Measurements from ENCODE around the gene MTFR1L. TPM values are rescaled to one million over a fixed set of nuclear protein-coding genes. Genes with fewer than 3 reads are reported as not detected.
A peak's percentile ranks its signal among the peaks of the same experiment; 100 is the strongest.

Gene MTFR1L
- total and polyA plus RNA-seq, 9 of the 15 experiments (the other 6 are each of a cell fraction or from before 2014, with no cell fraction given) = 41.4 to 98.5 (median 53.7) TPM

GRCh38 chr1:25784575-25785051 lies 35.1 kb upstream of the MTFR1L start (continued):
- TF ChIP-seq, protein P1, sequence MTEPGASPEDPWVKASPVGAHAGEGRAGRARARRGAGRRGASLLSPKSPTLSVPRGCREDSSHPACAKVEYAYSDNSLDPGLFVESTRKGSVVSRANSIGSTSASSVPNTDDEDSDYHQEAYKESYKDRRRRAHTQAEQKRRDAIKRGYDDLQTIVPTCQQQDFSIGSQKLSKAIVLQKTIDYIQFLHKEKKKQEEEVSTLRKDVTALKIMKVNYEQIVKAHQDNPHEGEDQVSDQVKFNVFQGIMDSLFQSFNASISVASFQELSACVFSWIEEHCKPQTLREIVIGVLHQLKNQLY (CRISPR knock-in tag; conservative IDR thresholded peaks at IDR 0.05) = no peak
- TF ChIP-seq, protein P2, sequence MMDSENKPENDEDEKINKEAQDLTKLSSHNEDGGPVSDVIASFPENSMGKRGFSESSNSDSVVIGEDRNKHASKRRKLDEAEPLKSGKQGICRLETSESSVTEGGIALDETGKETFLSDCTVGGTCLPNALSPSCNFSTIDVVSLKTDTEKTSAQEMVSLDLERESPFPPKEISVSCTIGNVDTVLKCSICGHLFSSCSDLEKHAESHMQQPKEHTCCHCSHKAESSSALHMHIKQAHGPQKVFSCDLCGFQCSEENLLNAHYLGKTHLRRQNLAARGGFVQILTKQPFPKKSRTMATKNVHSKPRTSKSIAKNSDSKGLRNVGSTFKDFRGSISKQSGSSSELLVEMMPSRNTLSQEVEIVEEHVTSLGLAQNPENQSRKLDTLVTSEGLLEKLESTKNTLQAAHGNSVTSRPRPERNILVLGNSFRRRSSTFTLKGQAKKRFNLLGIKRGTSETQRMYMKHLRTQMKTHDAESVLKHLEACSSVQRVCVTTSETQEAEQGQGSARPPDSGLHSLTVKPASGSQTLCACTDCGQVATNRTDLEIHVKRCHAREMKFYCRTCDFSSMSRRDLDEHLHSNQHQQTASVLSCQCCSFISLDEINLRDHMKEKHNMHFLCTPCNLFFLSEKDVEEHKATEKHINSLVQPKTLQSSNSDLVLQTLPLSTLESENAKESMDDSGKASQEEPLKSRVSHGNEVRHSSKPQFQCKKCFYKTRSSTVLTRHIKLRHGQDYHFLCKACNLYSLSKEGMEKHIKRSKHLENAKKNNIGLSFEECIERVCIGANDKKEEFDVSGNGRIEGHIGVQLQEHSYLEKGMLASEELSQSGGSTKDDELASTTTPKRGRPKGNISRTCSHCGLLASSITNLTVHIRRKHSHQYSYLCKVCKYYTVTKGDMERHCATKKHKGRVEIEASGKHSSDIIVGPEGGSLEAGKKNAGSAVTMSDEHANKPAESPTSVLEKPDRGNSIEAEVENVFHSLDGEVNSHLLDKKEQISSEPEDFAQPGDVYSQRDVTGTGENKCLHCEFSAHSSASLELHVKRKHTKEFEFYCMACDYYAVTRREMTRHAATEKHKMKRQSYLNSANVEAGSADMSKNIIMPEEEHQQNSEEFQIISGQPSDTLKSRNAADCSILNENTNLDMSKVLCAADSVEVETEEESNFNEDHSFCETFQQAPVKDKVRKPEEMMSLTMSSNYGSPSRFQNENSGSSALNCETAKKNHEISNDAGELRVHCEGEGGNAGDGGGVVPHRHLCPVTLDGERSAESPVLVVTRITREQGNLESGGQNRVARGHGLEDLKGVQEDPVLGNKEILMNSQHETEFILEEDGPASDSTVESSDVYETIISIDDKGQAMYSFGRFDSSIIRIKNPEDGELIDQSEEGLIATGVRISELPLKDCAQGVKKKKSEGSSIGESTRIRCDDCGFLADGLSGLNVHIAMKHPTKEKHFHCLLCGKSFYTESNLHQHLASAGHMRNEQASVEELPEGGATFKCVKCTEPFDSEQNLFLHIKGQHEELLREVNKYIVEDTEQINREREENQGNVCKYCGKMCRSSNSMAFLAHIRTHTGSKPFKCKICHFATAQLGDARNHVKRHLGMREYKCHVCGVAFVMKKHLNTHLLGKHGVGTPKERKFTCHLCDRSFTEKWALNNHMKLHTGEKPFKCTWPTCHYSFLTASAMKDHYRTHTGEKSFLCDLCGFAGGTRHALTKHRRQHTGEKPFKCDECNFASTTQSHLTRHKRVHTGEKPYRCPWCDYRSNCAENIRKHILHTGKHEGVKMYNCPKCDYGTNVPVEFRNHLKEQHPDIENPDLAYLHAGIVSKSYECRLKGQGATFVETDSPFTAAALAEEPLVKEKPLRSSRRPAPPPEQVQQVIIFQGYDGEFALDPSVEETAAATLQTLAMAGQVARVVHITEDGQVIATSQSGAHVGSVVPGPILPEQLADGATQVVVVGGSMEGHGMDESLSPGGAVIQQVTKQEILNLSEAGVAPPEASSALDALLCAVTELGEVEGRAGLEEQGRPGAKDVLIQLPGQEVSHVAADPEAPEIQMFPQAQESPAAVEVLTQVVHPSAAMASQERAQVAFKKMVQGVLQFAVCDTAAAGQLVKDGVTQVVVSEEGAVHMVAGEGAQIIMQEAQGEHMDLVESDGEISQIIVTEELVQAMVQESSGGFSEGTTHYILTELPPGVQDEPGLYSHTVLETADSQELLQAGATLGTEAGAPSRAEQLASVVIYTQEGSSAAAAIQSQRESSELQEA (IDR thresholded peaks at IDR 0.05; ENCODE audit: low read depth) = 0 out of 2 replicates have a peak, but pooled peaks have one; percentile 31
- TF ChIP-seq PBX2 (CRISPR knock-in tag; IDR thresholded peaks at IDR 0.05; ENCODE audit: low read depth) = no peak
- 0 out of 2 replicates have a peak, but pooled peaks have one; percentile 31 for TF ChIP-seq PBX2 (tag; conservative IDR thresholded peaks at IDR 0.05; ENCODE audit: low read depth)
- TF ChIP-seq ARID1B (IDR thresholded peaks at IDR 0.05) = peak; percentile 55
- TF ChIP-seq BCLAF1 (IDR thresholded peaks at IDR 0.05; ENCODE audit: borderline replicate concordance in 1 of 2, control insufficient read depth in 1 of 2, low read depth in 2 of 2, low read length in 1 of 2) = no peak
- peak; percentile 37; the same call in 1 of the 2 replicates for TF ChIP-seq JUND (IDR thresholded peaks at IDR 0.05; ENCODE audit: borderline replicate concordance, low read depth, low read length)
- no peak for TF ChIP-seq JUND (tag; IDR thresholded peaks at IDR 0.05; ENCODE audit: borderline replicate concordance, low read depth, low read length)
- peak; percentile 53 for TF ChIP-seq DPF2 (IDR thresholded peaks at IDR 0.05)
- TF ChIP-seq HDAC1 (IDR thresholded peaks at IDR 0.05) = peak in 1 of 2 experiments; percentile 68; a peak in 2 of 4 replicates
- TF ChIP-seq RBM25 (IDR thresholded peaks at IDR 0.05; ENCODE audit: low read depth, low read length, severe bottlenecking) = peak; percentile 41
- TF ChIP-seq SRF (CRISPR knock-in tag; IDR thresholded peaks at IDR 0.05) = peak in 1 of 2 experiments; percentile 75; a peak in 2 of 4 replicates
